Thoracic aorta (tissue), 2 donors: ENCODE results near the gene KCNJ11. TPM values are rescaled to one million over a fixed set of nuclear protein-coding genes. Genes with fewer than 3 reads are reported as not detected.
A peak's percentile ranks its signal among the peaks of the same experiment; 100 is the strongest.

Experiments used
- ATAC-seq: fragments of 150-250 bp; one replicate; pipeline ENCODE4 v1.8.0; 2017; ENCODE audit warnings: low read depth; ENCODE audit not compliant: insufficient number of reproducible peaks, low FRiP score
- DNase-seq: peaks from one replicate; pipeline ENCODE4 v3.0.0-alpha.2; 2020; ENCODE audit warnings: low spot score
- H3K27ac ChIP-seq, 2 donors: fragments of 200-600 bp; sonication (generic); 1 replicate in 1 of 2; 2 replicates in 1 of 2; pipeline ENCODE4 v1.5.1; 2016; ENCODE audit warnings: mild to moderate bottlenecking in 2 of 2, moderate library complexity in 2 of 2
- H3K27me3 ChIP-seq: fragments of 200-600 bp; sonication (generic); replicated peaks from 2 replicates; pipeline ENCODE4 v1.6.0; 2016; ENCODE audit warnings: mild to moderate bottlenecking; ENCODE audit not compliant: insufficient read depth
- H3K36me3 ChIP-seq: fragments of 200-600 bp; sonication (generic); one replicate; pipeline ENCODE4 v1.5.1; 2016
- H3K4me1 ChIP-seq, 2 donors: fragments of 200-600 bp; sonication (generic); 1 replicate in 1 of 2; 2 replicates in 1 of 2; pipeline versions ENCODE4 v1.5.1 to v1.6.0; 2016; ENCODE audit warnings: low read depth in 2 of 2, mild to moderate bottlenecking in 1 of 2; ENCODE audit not compliant: control insufficient read depth in 1 of 2
- H3K4me3 ChIP-seq: fragments of 200-600 bp; sonication (generic); 2 replicates; pipeline ENCODE4 v1.5.1; 2016; ENCODE audit warnings: mild to moderate bottlenecking
- H3K9me3 ChIP-seq: fragments of 200-600 bp; sonication (generic); 2 replicates; pipeline ENCODE4 v1.5.1; 2016
- CTCF ChIP-seq: fragments of 200-600 bp; sonication (generic); IDR thresholded peaks from one replicate; pipeline ENCODE4 v1.5.1; 2019; ENCODE audit warnings: antibody characterized with exemption
- total RNA-seq, 2 donors: library from RNA; depleted of rRNA; stranded (reverse); fragments of >200 nt; gene quantifications; one replicate each; pipeline versions ENCODE4 v1.1.0 to v1.2.3, GENCODE V29; 2016

The KCNJ11 gene
- total RNA-seq, 2 donors from 2014 or later, result 2.5 to 2.7 TPM

GRCh38 chr11:17369684-17370243 lies 18.7 kb downstream of the KCNJ11 start:
- ATAC-seq, result no peak

GRCh38 chr11:17369094-17369493 lies 19.4 kb downstream of the KCNJ11 start:
- no peaks in the 10 kb centered on the region for H3K4me1 ChIP-seq
- H3K27ac ChIP-seq, result no peak overlapping the region
- H3K36me3 ChIP-seq, result peaks cover 60% of the 10 kb centered on the region
- H3K27me3 ChIP-seq, result no peaks in the 10 kb centered on the region
- TF ChIP-seq CTCF, result no peak
- no peak for ATAC-seq
- H3K9me3 ChIP-seq, result peaks cover 38% of the 10 kb centered on the region
- H3K4me3 ChIP-seq, result no peak overlapping the region
- DNase-seq, result no peak

More at GRCh38 chr11:17369684-17370243, 18.7 kb downstream of the KCNJ11 start:
- Histone ChIP-seq H3K4me1 (no peaks in the 10 kb centered on the region), H3K27ac (no peak overlapping the region), H3K4me3 (no peak overlapping the region), H3K9me3 (peaks cover 38% of the 10 kb centered on the region), H3K36me3 (peaks cover 65% of the 10 kb centered on the region), H3K27me3 (no peaks in the 10 kb centered on the region)
- DNase-seq, result no peak
- no peak for TF ChIP-seq CTCF

GRCh38 chr11:17368551-17368950 lies 19.9 kb downstream of the KCNJ11 start:
- Histone ChIP-seq H3K27ac (no peak overlapping the region), H3K9me3 (peaks cover 38% of the 10 kb centered on the region), H3K27me3 (no peaks in the 10 kb centered on the region), H3K4me3 (no peak overlapping the region), H3K36me3 (peaks cover 54% of the 10 kb centered on the region), H3K4me1 (no peaks in the 10 kb centered on the region)
- ATAC-seq, result no peak
- TF ChIP-seq CTCF, result no peak
- no peak for DNase-seq

- ATAC-seq, result no peak
- H3K36me3 ChIP-seq, result peaks cover 35% of the 10 kb centered on the region
- no peak for TF ChIP-seq CTCF
- no peak overlapping the region for H3K4me3 ChIP-seq
- no peak for DNase-seq
- H3K27me3 ChIP-seq, result no peaks in the 10 kb centered on the region
- H3K4me1 ChIP-seq, result no peaks in the 10 kb centered on the region
- H3K9me3 ChIP-seq, result peaks cover 18% of the 10 kb centered on the region
- no peak overlapping the region for H3K27ac ChIP-seq
Measured at GRCh38 chr11:17366495-17366894, 22.0 kb downstream of the KCNJ11 start.

GRCh38 chr11:17354601-17354991 lies 33.9 kb downstream of the KCNJ11 start:
- no peaks in the 10 kb centered on the region for H3K36me3 ChIP-seq
- H3K27me3 ChIP-seq, result no peaks in the 10 kb centered on the region
- no peaks in the 10 kb centered on the region for H3K4me1 ChIP-seq
- DNase-seq, result peak; percentile 10
- H3K9me3 ChIP-seq, result no peaks in the 10 kb centered on the region
- peak; percentile 50 for TF ChIP-seq CTCF
- no peak for ATAC-seq
- peak overlapping the region; percentile 83 for H3K4me3 ChIP-seq
- no peak overlapping the region for H3K27ac ChIP-seq
